GM21526 (cell line): ENCODE data around the gene MECP2.

Experiments used
- ATAC-seq: cut with Tn5 transposase; IDR thresholded peaks from one replicate; pipeline ENCODE4 v1.9.1; 2021; ENCODE audit warnings: moderate library complexity; ENCODE audit not compliant: unreplicated experiment, low FRiP score

The MECP2 gene

DNA sequence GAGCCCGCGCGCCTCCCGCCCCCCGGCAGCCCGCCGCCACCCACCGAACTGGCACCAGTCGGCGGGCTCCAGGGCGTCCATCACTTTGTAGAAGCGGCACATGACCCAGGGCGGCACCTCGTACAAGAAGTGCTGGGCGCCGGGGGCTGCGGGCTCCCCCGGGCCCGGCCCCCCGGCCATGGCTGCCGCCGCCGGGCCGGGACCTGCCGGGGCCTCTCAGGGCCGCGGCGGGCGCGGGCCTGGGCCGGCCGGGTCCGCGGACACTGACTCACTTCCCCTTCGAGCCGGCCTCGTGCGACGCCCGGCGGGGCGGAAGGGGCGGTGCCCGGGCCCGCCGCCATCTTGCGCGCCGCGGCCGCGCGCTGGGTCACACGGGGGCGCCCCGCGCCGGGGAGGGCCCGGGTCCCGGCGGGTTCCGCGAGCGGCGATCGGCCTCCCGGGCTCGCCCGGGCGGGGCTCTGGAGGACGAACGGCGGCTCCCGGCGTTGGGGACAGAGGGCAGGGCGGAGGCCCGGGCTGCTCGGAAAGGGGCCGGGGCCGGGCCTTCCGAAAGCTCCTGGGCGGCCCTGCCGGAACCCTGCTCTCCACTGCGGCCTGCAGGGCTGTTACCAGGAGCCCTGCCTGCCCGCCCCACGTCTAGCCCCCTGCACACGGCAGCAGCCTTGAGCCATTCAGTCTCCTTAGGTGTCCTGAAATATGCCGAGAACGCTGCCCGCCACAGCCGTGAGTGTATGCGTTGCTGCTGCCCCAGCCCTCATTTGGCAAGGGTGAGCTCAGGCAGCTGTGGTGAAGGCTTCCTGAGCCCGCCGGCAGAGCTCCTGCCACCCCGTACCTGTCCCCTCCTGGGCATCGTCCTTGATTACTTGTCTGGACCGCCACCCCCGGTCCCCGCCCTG is 77.6 kb downstream of the MECP2 start, which contains the start of gene IRAK1:
Gene IRAK1 (minus strand): TSS at position 270 of the 896 bp plus-strand sequence. CDS start 90 bp downstream, at position 180.
- ATAC-seq, result peak; percentile 49

DNA sequence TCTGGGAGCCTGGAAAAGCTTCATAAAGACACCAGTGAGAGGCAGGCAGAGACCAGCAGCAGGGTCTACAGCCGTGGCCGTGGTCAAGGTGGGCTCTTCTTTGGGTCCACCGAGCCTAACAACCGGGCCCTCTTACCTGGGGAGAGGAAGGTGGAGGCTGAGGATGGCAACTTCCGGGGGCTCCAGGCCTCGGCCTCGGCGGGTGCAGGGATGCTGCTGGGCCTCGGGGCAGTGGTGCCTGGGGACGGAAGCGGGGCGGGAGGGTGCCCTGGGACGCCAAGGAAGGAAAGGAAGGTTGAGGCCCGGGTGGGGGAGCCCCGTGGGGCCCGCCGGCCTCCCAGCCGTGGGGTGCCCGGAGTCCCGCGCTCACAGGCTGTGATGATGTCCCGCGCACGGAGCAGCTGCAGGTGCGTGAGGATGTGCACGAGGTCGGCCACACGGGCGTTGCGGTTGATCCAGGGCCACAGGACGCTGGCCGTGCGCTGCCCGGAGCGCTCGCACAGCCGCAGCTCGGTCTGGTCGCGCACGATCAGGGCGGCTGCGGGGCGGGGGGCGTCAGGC is 78.4 kb downstream of the MECP2 start:
- no peak for ATAC-seq

DNA sequence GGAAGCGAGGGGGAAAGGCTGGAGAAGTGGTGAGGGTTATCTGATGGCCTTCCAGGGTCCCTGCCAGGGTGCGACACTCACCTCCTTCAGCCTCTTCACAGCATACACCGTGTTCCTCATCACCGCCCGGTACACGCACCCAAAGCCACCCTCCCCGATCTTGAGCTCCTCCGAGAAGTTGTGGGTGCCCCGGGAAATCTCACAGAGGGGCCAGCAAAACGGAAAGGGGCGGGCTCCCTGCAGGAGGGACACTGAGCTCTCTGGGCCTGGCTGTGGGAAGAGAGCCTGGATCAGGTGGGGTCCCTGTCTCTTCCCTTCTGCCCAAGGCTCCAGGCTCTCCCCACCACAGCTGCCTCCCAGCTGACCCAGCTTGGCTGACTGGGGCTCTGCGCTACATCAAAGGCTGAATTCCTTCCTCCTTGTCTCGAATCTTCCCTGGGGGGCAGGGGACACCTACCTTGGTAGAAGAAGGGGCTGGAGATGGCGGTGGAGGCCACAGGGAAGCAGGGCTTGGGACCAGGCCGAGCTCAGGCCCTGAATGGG is 78.9 kb downstream of the MECP2 start:
- ATAC-seq, result no peak

DNA sequence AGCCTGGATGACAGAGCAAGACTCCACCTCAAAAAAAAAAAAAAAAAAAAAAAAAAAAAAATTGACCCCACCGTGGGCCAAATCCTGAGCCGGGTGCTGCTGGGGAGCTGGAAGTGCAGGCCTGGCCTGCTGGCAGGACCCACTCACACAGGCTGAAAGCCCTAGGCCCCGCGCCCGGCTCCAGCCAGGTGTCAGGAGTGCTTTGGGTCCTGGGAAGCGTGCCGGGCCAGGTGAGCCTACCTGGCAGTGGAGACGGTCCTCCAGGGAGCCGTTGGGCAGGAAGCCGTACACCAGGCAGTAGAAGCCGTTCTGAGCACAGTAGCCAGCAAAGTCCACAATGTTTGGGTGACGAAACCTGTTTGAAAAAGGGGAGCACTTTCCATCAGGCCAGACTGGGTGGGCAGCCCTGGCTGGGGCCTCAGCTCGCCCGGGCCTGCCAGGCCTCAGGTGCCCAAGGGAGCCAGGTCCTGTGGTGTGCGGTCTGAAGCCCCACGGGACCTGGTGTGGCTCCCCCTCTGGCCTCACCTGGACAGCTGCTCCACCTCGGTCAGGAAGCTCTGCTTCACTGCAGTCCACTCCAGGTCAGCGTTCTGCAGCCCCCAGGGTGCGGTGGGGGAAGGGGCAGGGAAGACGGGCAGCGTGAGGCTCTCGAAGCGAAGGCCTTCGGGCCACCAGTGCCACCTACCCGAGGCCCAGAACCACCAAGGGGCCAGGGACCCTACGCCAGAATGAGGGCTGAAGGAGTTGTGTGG is 79.6 kb downstream of the MECP2 start:
- no peak for ATAC-seq

DNA sequence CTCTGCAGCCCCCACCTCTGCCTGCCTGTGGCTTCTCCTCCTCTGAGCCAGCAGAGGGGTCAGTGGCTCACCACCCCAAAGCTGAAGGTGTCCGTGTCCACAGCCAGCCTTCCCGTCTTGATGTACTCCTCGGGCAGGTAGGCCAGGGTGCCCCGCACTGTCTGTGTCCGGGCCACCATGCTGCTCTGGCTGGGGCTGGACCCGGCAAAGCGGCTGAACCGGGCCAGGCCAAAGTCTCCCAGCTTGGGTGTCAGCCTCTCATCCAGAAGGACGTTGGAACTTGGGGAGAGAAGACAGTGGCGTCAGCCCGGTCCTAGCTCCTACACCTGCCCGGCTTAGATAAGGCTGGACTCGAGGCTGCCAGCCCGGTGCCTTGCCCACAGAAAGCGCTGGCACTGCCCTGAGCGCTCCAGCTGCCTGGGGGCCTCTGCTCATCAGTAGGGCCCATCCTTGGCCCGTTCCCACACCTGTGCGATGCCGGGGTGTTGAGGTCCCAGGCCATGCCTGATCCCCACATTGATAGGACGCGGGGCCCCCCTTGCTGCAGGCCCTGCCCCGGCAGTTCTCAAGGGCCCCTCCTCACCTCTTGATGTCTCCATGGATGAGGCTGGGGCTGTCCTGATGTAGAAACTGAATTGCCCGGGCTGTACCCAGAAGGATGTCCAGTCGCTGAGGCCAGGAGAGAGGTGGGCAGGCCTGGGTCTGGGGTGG is 81.0 kb downstream of the MECP2 start:
- no peak for ATAC-seq

DNA sequence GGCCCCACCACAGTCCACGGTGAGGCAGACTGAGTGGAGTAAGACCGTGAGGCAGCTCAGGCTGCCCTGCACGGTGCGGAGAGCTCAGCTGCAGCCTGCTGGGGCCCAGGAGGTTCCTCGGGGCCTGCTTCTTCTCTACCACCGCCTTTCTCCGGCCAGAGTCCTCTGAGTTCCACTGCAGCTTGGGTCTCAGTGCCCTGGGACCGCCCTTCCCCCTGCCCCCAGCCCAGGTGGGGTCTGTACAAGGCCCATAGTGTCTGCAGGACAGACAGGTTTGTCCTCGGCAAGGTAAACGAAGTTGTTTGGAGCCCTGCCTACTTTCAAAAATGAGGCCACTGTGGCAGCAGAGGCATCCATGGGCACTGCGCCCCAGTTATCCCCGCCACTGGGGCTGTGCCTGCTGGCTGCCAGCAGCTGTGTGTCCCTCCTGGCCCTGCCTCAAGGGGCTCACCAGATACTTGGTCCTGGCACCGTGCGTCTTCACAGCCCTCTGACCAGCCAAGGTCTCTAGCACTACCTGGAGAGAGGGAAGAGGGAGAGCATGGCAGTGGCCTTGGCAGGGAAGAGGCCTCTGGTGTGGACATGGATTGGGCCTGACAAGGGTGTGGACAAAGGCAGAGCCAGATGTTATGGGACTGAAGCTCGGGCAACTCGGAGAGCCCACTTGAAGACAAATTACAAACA is 81.8 kb downstream of the MECP2 start:
- no peak for ATAC-seq

DNA sequence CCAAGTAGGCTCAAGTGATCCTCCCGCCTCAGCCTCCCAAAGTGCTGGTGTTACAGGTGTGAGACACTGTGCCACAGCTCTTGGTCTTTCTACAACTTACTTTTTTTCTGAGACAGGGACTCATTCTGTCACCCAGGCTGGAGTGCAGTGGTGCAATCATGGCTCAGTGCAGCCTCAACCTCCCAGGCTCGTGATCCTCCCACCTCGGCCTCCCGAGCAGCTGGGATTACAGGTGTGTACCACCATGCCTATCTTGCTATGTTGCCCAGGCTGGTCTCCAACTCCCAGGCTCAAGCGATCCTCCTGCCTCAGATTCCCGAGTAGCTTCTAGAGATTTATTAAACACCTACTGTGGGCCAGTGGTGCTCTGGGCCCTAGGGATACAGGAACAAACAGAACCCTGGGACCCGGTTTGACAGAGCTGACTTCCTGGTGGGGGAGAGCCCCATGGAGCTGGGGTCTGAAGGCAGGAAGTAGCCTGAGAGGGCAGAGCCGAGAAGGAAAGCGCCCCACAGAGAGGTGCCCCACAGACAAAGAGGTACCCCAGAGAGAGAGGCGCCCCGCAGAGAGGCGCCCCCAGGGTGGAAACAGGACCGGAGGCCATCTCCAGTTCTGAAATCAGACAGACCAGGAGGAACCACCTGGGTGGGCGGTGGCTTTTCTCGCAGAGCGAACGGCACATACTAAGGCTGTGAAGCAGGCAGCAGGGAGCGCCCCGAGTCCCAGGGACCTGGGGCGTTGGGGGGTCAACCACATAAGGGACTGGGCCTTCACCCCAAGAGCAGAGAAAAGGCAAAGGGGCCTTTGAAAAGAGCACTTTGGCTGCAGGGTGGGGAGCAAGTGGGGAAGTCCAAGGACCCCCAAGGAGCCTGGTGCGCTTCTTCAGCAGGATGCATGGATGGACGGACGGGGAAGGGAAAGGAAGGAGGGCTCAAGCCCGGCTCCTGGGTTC is 82.8 kb downstream of the MECP2 start:
- ATAC-seq, result no peak

DNA sequence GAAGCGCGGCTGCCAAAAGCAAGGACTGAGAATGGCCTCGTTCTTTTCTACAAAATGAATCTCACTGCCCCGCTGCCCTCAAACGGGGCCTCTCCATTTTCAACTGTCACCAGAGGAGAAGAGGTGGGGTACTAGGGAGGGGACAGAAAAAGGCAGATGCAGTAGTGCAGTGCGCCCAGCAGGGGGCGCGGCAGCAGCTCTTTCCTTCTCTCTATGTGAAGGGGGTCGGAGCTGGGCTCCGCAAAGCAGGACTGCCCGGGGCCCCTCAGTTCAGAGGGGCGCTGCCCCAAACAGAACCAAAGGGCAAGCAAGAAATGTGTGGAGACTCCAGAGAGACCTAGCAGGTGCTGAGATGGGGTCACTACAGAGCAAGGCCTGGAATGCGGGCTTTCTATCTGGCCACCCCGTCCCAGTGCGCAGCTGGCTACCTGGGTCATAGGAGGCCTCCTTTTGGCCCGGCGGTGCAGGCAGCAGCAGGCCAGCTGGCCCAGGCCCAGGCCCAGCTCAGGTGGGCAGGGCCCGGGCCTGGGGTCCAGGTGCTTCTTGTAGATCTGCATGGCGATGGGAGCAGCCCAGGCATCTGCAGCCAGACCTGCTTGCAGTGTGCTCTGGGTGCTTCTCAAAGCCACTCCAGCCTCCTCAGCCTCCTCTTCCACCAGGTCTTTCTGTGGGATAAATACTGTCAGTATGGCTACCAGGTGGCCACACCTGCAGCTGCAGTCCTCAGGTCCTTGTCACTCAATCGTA is 83.7 kb downstream of the MECP2 start:
- no peak for ATAC-seq

GRCh38 chrX:154013001-154013421 is 84.5 kb downstream of the MECP2 start:
- ATAC-seq, result no peak

DNA sequence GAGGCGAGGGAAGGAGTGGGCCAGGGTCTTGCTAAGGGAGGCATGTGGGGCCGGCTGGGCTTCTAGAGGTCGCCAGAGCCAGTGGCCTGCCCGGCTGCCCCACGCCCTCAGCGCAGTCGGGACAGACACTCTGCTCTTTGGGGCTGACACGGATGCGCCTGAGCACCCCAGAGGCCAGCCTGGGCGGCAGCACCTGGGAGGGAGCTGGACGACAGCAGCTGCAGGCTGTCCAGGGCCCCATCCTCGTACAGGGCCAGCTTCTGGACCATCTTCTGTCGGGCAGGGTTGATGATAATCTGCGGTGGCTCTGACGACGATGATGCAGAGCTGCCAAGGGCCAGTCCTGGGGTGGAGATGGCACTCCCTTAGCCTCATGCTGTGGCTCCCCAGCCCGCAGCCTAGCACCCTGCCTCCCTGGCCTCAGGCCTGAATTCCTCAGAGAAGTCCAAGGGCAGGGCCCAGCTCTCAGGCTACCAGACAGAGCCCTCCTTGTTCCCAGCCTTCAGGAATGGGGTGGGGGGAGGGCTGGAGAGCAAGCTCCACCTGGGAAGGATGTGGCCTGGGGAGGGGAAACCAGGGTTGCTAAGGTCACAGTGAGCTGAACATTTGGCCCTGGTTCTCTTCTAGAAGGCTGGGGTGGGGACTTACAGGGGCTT is 85.1 kb downstream of the MECP2 start:
- ATAC-seq, result no peak

DNA sequence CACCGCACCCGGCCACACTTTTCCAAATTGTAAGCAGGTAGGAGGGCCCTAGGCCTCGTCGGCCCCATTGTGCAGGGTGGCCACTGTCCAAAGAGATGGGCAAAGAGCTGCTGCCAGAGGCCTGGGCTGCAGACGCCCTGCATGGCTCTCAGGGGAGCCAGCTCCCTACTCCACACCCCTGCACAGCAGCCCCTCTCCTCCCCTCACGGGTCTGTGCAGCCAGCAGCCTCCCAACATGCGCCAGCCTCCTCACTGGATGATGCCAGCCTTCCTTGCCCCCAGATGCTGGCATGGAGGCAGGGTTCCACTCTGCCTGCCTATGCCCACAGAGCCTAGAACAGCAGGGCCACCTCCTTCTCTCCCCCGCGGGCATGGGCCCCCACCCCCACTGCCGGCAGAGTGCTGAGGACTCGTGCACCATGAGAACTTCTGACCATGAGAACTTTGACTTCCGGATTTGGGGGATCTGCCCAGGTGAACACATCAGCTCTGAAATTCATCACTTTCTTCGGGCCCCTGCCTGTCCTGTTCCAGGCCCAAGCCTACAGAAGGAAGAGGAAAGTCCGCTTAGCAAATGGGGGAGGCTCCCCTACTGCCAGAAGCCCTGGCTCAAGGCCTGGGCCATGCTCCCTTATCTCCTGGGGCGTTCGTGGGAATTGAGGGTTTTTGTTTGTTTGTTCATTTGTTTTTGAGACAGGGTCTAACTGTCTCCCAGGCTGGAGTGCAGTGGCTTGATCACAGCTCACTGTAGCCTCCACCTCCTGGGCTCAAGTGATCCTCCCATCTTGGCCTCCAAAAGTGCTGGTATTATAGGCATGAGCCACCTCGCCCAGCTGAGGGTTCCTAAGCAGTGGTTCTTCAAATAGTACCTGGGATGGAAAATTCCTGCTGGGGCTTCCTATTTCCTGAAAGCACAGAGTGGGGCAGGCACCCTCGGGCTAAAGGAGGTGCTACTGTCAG is 85.9 kb downstream of the MECP2 start:
- no peak for ATAC-seq

DNA sequence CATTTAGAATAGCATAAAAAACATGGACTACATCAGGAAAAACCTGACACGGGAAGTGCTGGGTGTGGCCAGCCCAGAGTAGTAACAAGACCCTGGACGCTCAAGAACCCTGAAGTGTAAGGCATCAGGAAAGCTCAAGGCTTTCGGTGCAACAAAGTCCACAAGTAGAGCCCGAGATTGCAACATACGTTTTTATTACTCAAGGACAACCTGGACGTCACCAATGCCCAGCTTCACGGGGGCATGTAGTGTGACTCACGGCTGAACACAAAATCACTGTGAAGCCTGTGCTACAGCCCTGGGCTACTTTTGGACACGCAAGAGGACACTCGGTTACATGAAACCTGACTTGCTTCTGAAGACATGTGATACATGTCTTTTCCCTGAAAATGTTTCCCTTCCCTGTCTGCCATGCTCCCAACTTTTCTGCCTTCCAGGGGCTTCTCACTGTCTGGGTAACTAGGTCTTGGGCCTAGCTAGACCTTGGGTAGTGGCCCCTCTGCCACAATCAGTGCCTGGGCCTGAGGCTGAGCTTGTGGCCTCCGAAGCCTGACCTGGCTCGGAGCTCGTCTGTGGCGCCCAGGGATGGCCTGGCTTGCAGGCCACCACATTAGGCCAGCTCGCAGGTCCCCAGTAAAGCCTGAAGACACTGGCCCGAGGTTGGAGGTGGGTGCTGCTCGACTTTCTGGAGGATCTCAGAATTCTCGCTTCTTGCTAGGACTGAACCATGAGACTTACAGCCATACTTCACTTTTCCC is 87.0 kb downstream of the MECP2 start:
- ATAC-seq, result no peak

- ATAC-seq, result no peak
Observed at GRCh38 chrX:154008521-154008920, 89.0 kb downstream of the MECP2 start.

- ATAC-seq, result no peak
Observed at GRCh38 chrX:154006947-154007346, 90.6 kb downstream of the MECP2 start.

DNA sequence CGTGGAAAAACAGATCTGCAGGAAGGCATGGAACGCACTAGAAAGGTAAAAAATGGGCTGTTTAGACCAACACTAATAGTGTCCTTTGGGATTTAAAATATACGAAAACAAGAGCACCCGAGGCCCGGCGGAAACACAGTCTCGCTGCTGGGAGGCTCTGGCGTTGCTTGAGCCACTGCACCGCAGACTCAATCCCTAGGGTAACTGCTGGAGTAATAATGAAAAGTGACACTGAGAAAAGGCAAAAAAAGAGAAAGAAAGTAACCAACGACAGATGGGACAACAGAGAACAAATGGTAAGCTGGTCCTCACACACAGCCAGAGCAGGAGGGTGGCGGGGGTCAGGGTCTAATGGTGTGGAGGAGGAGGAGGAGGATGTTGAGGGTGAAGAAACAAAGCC is 93.2 kb downstream of the MECP2 start:
- ATAC-seq, result no peak
